HPDE6-E6E7 (cell line): Measurements from ENCODE around the gene MPC1.

Source experiments
- DNase-seq: peaks from one replicate; pipeline ENCODE4 v3.0.0; 2011; ENCODE audit warnings: missing footprints; ENCODE audit errors: extremely low spot score

Gene MPC1

GRCh38 chr6:166382933-166383801 lies at the start of gene MPC1:
Gene MPC1 (minus strand): TSS chr6:166382940. CDS start chr6:166382876, 64 bp downstream.
- DNase-seq: peak; percentile 86

- no peak for DNase-seq
These were observed 47.5 kb upstream of the MPC1 start for GRCh38 chr6:166430269-166430668.

- no peak for DNase-seq
These were observed 41.7 kb upstream of the MPC1 start for GRCh38 chr6:166424431-166424830.

- DNase-seq: no peak
These were observed 41.0 kb upstream of the MPC1 start for GRCh38 chr6:166423781-166424180.

GRCh38 chr6:166423051-166423745 lies 40.5 kb upstream of the MPC1 start:
- DNase-seq: no peak

- DNase-seq: no peak
These were observed 39.6 kb upstream of the MPC1 start for GRCh38 chr6:166422201-166422940.

- no peak for DNase-seq
These were observed 37.6 kb upstream of the MPC1 start for GRCh38 chr6:166420351-166420750.

- DNase-seq: no peak
These were observed 37.0 kb upstream of the MPC1 start for GRCh38 chr6:166419717-166420116.

GRCh38 chr6:166419286-166419685 lies 36.5 kb upstream of the MPC1 start:
- peak; percentile 50 for DNase-seq

- DNase-seq: no peak
These were observed 36.0 kb upstream of the MPC1 start for GRCh38 chr6:166418691-166419143.

- no peak for DNase-seq
These were observed 34.5 kb upstream of the MPC1 start for GRCh38 chr6:166417285-166417691.

- DNase-seq: no peak
These were observed 33.1 kb upstream of the MPC1 start for GRCh38 chr6:166415833-166416347.

GRCh38 chr6:166415306-166415705 lies 32.6 kb upstream of the MPC1 start:
- DNase-seq: no peak

- DNase-seq: no peak
These were observed 30.8 kb upstream of the MPC1 start for GRCh38 chr6:166413491-166413951.

- no peak for DNase-seq
These were observed 30.2 kb upstream of the MPC1 start for GRCh38 chr6:166412911-166413384.

- DNase-seq: no peak
These were observed 29.6 kb upstream of the MPC1 start for GRCh38 chr6:166412156-166412910.

GRCh38 chr6:166411721-166412151 lies 29.0 kb upstream of the MPC1 start:
- DNase-seq: no peak

GRCh38 chr6:166411271-166411670 lies 28.5 kb upstream of the MPC1 start:
- no peak for DNase-seq

GRCh38 chr6:166410426-166410935 lies 27.7 kb upstream of the MPC1 start:
- no peak for DNase-seq

GRCh38 chr6:166408936-166409755 lies 26.4 kb upstream of the MPC1 start:
- DNase-seq: no peak
